ENCODE results near the gene ZNF576. TPM values are rescaled to one million over a fixed set of nuclear protein-coding genes. Genes with fewer than 3 reads are reported as not detected.
"Not testable (repeated sequence)": the region's sequence is repeated elsewhere in the genome, so short reads cannot be mapped to it uniquely, and the experiment has no call there.

The ZNF576 gene
- total and polyA plus RNA-seq, 4 donors, result 8.0 to 18.8 (median 15.2) TPM

- DNase-seq (ENCODE audit: low read depth in 4 of 6, low spot score in 6 of 6), result no peak
- 80% methylated on average over 1 of the region's 4 CpGs for WGBS (ENCODE audit: insufficient coverage)
- Histone ChIP-seq H3K4me3 (ENCODE audit: low read depth, low read length) (no peak overlapping the region), H3K4me1 (ENCODE audit: control insufficient read depth, insufficient read depth, low read length) (peaks cover 23% of the 10 kb centered on the region), H3K27me3 (ENCODE audit: control insufficient read depth, insufficient read depth, low read length) (no peaks in the 10 kb centered on the region), H3K36me3 (ENCODE audit: control insufficient read depth, insufficient read depth, low read length) (no peaks in the 10 kb centered on the region), H3K9me3 (ENCODE audit: control insufficient read depth, insufficient read depth, low read length) (no peaks in the 10 kb centered on the region), H3K27ac (ENCODE audit: low read depth, low read length) (no peak overlapping the region)
Observed at GRCh38 chr19:43642531-43642930, 46.1 kb downstream of the ZNF576 start.

GRCh38 chr19:43643326-43643725, 46.9 kb downstream of the ZNF576 start:
- H3K27ac ChIP-seq (ENCODE audit: low read depth, low read length), result no peak overlapping the region
- no CpG with 5 or more reads among the region's 3 CpGs for WGBS (ENCODE audit: insufficient coverage)
- no peak overlapping the region for H3K4me3 ChIP-seq (ENCODE audit: low read depth, low read length)
- no peaks in the 10 kb centered on the region for H3K9me3 ChIP-seq (ENCODE audit: control insufficient read depth, insufficient read depth, low read length)
- no peaks in the 10 kb centered on the region for H3K27me3 ChIP-seq (ENCODE audit: control insufficient read depth, insufficient read depth, low read length)
- no peak for DNase-seq (ENCODE audit: low read depth in 4 of 6, low spot score in 6 of 6)
- H3K36me3 ChIP-seq (ENCODE audit: control insufficient read depth, insufficient read depth, low read length), result no peaks in the 10 kb centered on the region
- H3K4me1 ChIP-seq (ENCODE audit: control insufficient read depth, insufficient read depth, low read length), result peaks cover 18% of the 10 kb centered on the region

GRCh38 chr19:43644181-43644580, 47.8 kb downstream of the ZNF576 start:
- Histone ChIP-seq H3K27ac (ENCODE audit: low read depth, low read length) (no peak overlapping the region), H3K36me3 (ENCODE audit: control insufficient read depth, insufficient read depth, low read length) (peaks cover 3% of the 10 kb centered on the region), H3K9me3 (ENCODE audit: control insufficient read depth, insufficient read depth, low read length) (no peaks in the 10 kb centered on the region), H3K4me1 (ENCODE audit: control insufficient read depth, insufficient read depth, low read length) (peaks cover 10% of the 10 kb centered on the region), H3K27me3 (ENCODE audit: control insufficient read depth, insufficient read depth, low read length) (no peaks in the 10 kb centered on the region), H3K4me3 (ENCODE audit: low read depth, low read length) (no peak overlapping the region)
- 84% methylated on average over 8 of the region's 13 CpGs for WGBS (ENCODE audit: insufficient coverage)
- no peak for DNase-seq (ENCODE audit: low read depth in 4 of 6, low spot score in 6 of 6)

- DNase-seq (ENCODE audit: low read depth in 4 of 6, low spot score in 6 of 6), result no peak
- Histone ChIP-seq H3K27me3 (ENCODE audit: control insufficient read depth, insufficient read depth, low read length) (no peaks in the 10 kb centered on the region), H3K4me3 (ENCODE audit: low read depth, low read length) (no peak overlapping the region), H3K36me3 (ENCODE audit: control insufficient read depth, insufficient read depth, low read length) (peaks cover 3% of the 10 kb centered on the region), H3K9me3 (ENCODE audit: control insufficient read depth, insufficient read depth, low read length) (no peaks in the 10 kb centered on the region), H3K4me1 (ENCODE audit: control insufficient read depth, insufficient read depth, low read length) (peaks cover 8% of the 10 kb centered on the region), H3K27ac (ENCODE audit: low read depth, low read length) (no peak overlapping the region)
- WGBS (ENCODE audit: insufficient coverage), result 96% methylated on average over 4 of the region's 6 CpGs
Observed at GRCh38 chr19:43648633-43649032, 52.2 kb downstream of the ZNF576 start.

GRCh38 chr19:43649514-43649913, 53.1 kb downstream of the ZNF576 start:
- DNase-seq (ENCODE audit: low read depth in 4 of 6, low spot score in 6 of 6), result no peak
- 82% methylated on average over 2 of the region's 2 CpGs for WGBS (ENCODE audit: insufficient coverage)
- no peaks in the 10 kb centered on the region for H3K27me3 ChIP-seq (ENCODE audit: control insufficient read depth, insufficient read depth, low read length)
- H3K9me3 ChIP-seq (ENCODE audit: control insufficient read depth, insufficient read depth, low read length), result no peaks in the 10 kb centered on the region
- H3K4me3 ChIP-seq (ENCODE audit: low read depth, low read length), result no peak overlapping the region
- H3K27ac ChIP-seq (ENCODE audit: low read depth, low read length), result no peak overlapping the region
- peaks cover 8% of the 10 kb centered on the region for H3K4me1 ChIP-seq (ENCODE audit: control insufficient read depth, insufficient read depth, low read length)
- H3K36me3 ChIP-seq (ENCODE audit: control insufficient read depth, insufficient read depth, low read length), result peaks cover 3% of the 10 kb centered on the region

GRCh38 chr19:43650276-43650675, 53.9 kb downstream of the ZNF576 start:
- not testable (repeated sequence) for H3K27me3 ChIP-seq (ENCODE audit: control insufficient read depth, insufficient read depth, low read length); H3K36me3 ChIP-seq (ENCODE audit: control insufficient read depth, insufficient read depth, low read length); H3K9me3 ChIP-seq (ENCODE audit: control insufficient read depth, insufficient read depth, low read length); H3K4me3 ChIP-seq (ENCODE audit: low read depth, low read length); H3K27ac ChIP-seq (ENCODE audit: low read depth, low read length); DNase-seq (ENCODE audit: low read depth in 4 of 6, low spot score in 6 of 6); H3K4me1 ChIP-seq (ENCODE audit: control insufficient read depth, insufficient read depth, low read length)
- 90% methylated on average over 4 of the region's 7 CpGs for WGBS (ENCODE audit: insufficient coverage)

Other genes starting within 250 kb of the ZNF576 start
- gene CD177, start 242.9 kb upstream of the ZNF576 start, total RNA-seq, result 10 to 100 TPM in 1 of 2 donors, 1 to 10 TPM in 1; 4.8 to 24.1 TPM
- 1 to 10 TPM in 1 of 2 donors, not detected in 1; 2.5 TPM for gene CD177, start 242.9 kb upstream of the ZNF576 start, polyA plus RNA-seq (ENCODE audit: insufficient read length in 2 of 2)
- not detected for gene TEX101, start 181.7 kb upstream of the ZNF576 start, total RNA-seq
- gene TEX101, start 181.7 kb upstream of the ZNF576 start, polyA plus RNA-seq (ENCODE audit: insufficient read length in 2 of 2), result under 1 TPM in 1 of 2 donors, not detected in 1; 0.18 TPM
- gene LYPD3, start 131.0 kb upstream of the ZNF576 start, total RNA-seq, result 1 to 10 TPM in 1 of 2 donors, under 1 TPM in 1; 0.20 to 1.2 TPM
- 1 to 10 TPM; 1.3 to 2.1 TPM for gene LYPD3, start 131.0 kb upstream of the ZNF576 start, polyA plus RNA-seq (ENCODE audit: insufficient read length in 2 of 2)
- gene PHLDB3, start 91.8 kb upstream of the ZNF576 start, total RNA-seq, result 10 to 100 TPM in 1 of 2 donors, 1 to 10 TPM in 1; 6.0 to 13.1 TPM
- 10 to 100 TPM in 1 of 2 donors, 1 to 10 TPM in 1; 8.6 to 12.1 TPM for gene PHLDB3, start 91.8 kb upstream of the ZNF576 start, polyA plus RNA-seq (ENCODE audit: insufficient read length in 2 of 2)
- gene ETHE1, start 69.4 kb upstream of the ZNF576 start, total RNA-seq, result 10 to 100 TPM; 22.5 to 30.4 TPM
- gene ETHE1, start 69.4 kb upstream of the ZNF576 start, polyA plus RNA-seq (ENCODE audit: insufficient read length in 2 of 2), result 10 to 100 TPM; 22.2 to 27.2 TPM
- under 1 TPM; 0.40 to 0.94 TPM for gene ZNF575, start 63.4 kb upstream of the ZNF576 start, total RNA-seq
- 10 to 100 TPM in 1 of 2 donors, 1 to 10 TPM in 1; 6.4 to 11.2 TPM for gene ZNF575, start 63.4 kb upstream of the ZNF576 start, polyA plus RNA-seq (ENCODE audit: insufficient read length in 2 of 2)
- gene XRCC1, start 21.1 kb upstream of the ZNF576 start, total RNA-seq, result 10 to 100 TPM; 10.4 to 44.5 TPM
- gene XRCC1, start 21.1 kb upstream of the ZNF576 start, polyA plus RNA-seq (ENCODE audit: insufficient read length in 2 of 2), result 10 to 100 TPM; 49.4 to 53.2 TPM
- 10 to 100 TPM in 1 of 2 donors, 1 to 10 TPM in 1; 3.4 to 13.7 TPM for gene PINLYP, start 20.8 kb upstream of the ZNF576 start, total RNA-seq
- gene PINLYP, start 20.8 kb upstream of the ZNF576 start, polyA plus RNA-seq (ENCODE audit: insufficient read length in 2 of 2), result 10 to 100 TPM; 12.9 to 21.6 TPM
- gene IRGQ, start 461 bp upstream of the ZNF576 start, total RNA-seq, result 10 to 100 TPM; 25.2 to 60.9 TPM
- gene IRGQ, start 461 bp upstream of the ZNF576 start, polyA plus RNA-seq (ENCODE audit: insufficient read length in 2 of 2), result 10 to 100 TPM; 40.9 to 50.9 TPM
- gene SRRM5, start 15.5 kb downstream of the ZNF576 start, total RNA-seq, result under 1 TPM; 0.10 to 0.22 TPM
- gene SRRM5, start 15.5 kb downstream of the ZNF576 start, polyA plus RNA-seq (ENCODE audit: insufficient read length in 2 of 2), result 1 to 10 TPM; 1.2 to 2.5 TPM
- 100 to 1,000 TPM in 1 of 2 donors, 10 to 100 TPM in 1; 66.1 to 123 TPM for gene ZNF428, start 23.0 kb downstream of the ZNF576 start, total RNA-seq
- gene ZNF428, start 23.0 kb downstream of the ZNF576 start, polyA plus RNA-seq (ENCODE audit: insufficient read length in 2 of 2), result 100 to 1,000 TPM; 290 to 305 TPM
- 10 to 100 TPM; 92.3 to 99.3 TPM for gene CADM4, start 43.3 kb downstream of the ZNF576 start, total RNA-seq
- 100 to 1,000 TPM; 313 to 325 TPM for gene CADM4, start 43.3 kb downstream of the ZNF576 start, polyA plus RNA-seq (ENCODE audit: insufficient read length in 2 of 2)
- gene PLAUR, start 73.6 kb downstream of the ZNF576 start, total RNA-seq, result 1 to 10 TPM; 6.9 to 9.0 TPM
- 1 to 10 TPM; 5.7 to 7.4 TPM for gene PLAUR, start 73.6 kb downstream of the ZNF576 start, polyA plus RNA-seq (ENCODE audit: insufficient read length in 2 of 2)
- gene IRGC, start 119.5 kb downstream of the ZNF576 start, total RNA-seq, result not detected
- gene IRGC, start 119.5 kb downstream of the ZNF576 start, polyA plus RNA-seq (ENCODE audit: insufficient read length in 2 of 2), result not detected
- 10 to 100 TPM in 1 of 2 donors, 1 to 10 TPM in 1; 9.2 to 36.6 TPM for gene SMG9, start 158.4 kb downstream of the ZNF576 start, total RNA-seq
- 100 to 1,000 TPM in 1 of 2 donors, 10 to 100 TPM in 1; 76.5 to 110 TPM for gene SMG9, start 158.4 kb downstream of the ZNF576 start, polyA plus RNA-seq (ENCODE audit: insufficient read length in 2 of 2)
- 1 to 10 TPM in 1 of 2 donors, under 1 TPM in 1; 0.83 to 1.1 TPM for gene KCNN4, start 184.4 kb downstream of the ZNF576 start, total RNA-seq
- under 1 TPM; 0.62 to 0.79 TPM for gene KCNN4, start 184.4 kb downstream of the ZNF576 start, polyA plus RNA-seq (ENCODE audit: insufficient read length in 2 of 2)
- gene LYPD5, start 205.9 kb downstream of the ZNF576 start, total RNA-seq, result 1 to 10 TPM; 2.3 to 7.1 TPM
- gene LYPD5, start 205.9 kb downstream of the ZNF576 start, polyA plus RNA-seq (ENCODE audit: insufficient read length in 2 of 2), result 1 to 10 TPM; 7.3 to 8.5 TPM
- 10 to 100 TPM; 22.0 to 37.7 TPM for gene ZNF283, start 230.7 kb downstream of the ZNF576 start, total RNA-seq
- 10 to 100 TPM; 11.8 to 12.2 TPM for gene ZNF283, start 230.7 kb downstream of the ZNF576 start, polyA plus RNA-seq (ENCODE audit: insufficient read length in 2 of 2)

Measured in spinal cord (tissue), 10 donors.